GM12892 (cell line): ENCODE measurements around the gene KRTAP4-11.
"Not testable (repeated sequence)": the region's sequence is repeated elsewhere in the genome, so short reads cannot be mapped to it uniquely, and the experiment has no call there.

Source experiments
- DNase-seq: peaks from one replicate; pipeline ENCODE4 v3.0.0; 2011; ENCODE audit not compliant: insufficient read length
- FAIRE-seq: peaks from 2 replicates; lab custom pipeline; 2011; peaks lifted over from hg19 to GRCh38; lab: Jason Lieb, UNC
- POLR2A ChIP-seq: IDR thresholded peaks from 2 replicates; pipeline ENCODE4 v1.6.1; 2011; ENCODE audit warnings: low read depth, low read length, control low read depth
- POLR2AphosphoS5 ChIP-seq: IDR thresholded peaks from 2 replicates; pipeline ENCODE4 v1.6.1; 2011; ENCODE audit warnings: low read depth, low read length, control low read depth
- TAF1 ChIP-seq: IDR thresholded peaks from 2 replicates; pipeline ENCODE4 v1.6.1; 2011; ENCODE audit warnings: low read depth, mild to moderate bottlenecking, control low read depth, low read length, borderline replicate concordance

The KRTAP4-11 gene

GRCh38 chr17:41141361-41141760 is 23.2 kb upstream of the KRTAP4-11 start:
- no peak for TF ChIP-seq POLR2A
- TF ChIP-seq TAF1 = no peak
- no peak for TF ChIP-seq POLR2AphosphoS5
- FAIRE-seq (no peak), DNase-seq (no peak)

DNA sequence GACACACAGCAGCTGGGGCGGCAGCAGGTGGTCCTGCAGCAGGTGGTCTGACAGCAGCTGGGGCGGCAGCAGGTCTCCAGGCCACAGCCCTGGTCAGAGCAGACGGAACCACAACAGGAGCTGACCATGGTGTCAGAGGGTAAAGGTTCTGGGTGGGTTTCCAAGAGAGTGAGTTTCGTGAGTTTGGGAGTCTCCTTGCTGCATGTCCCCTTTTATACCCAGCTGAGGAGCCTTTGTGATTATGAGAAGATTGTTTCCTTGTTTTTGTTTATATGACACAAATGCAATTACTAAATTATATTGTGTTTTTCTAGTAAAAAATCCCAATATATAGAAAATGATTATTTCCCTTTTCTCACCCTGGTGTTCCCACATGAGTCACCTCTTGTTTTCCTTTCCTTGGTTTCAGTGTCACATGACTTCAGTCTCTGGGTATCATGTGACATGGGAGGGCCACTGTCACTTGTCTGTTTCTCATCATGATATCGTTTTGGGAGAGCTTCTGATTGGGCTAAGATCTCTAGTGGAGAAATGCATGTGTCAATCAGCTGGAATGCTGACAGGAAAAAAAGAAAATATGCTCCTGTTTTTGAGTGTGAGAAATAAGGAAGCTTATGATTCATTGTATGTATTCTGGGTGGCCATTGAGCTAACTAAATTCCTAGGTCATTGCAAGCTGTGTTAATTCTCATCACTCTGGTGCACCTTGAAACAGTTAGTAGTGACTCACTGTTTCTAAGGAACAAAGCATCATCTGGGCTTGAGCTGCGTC is 22.4 kb upstream of the KRTAP4-11 start, which contains the start of gene KRTAP4-6:
KRTAP4-6 (minus strand) TSS at position 185 of the 772 bp plus-strand sequence; CDS start at position 128, 57 bp downstream.
- TF ChIP-seq POLR2A = no peak
- TF ChIP-seq POLR2AphosphoS5 = no peak
- no peak for TF ChIP-seq TAF1
- no peak for FAIRE-seq
- no peak for DNase-seq

- DNase-seq, FAIRE-seq: not testable (repeated sequence)
These were observed 21.7 kb upstream of the KRTAP4-11 start for GRCh38 chr17:41139865-41140264.

DNA sequence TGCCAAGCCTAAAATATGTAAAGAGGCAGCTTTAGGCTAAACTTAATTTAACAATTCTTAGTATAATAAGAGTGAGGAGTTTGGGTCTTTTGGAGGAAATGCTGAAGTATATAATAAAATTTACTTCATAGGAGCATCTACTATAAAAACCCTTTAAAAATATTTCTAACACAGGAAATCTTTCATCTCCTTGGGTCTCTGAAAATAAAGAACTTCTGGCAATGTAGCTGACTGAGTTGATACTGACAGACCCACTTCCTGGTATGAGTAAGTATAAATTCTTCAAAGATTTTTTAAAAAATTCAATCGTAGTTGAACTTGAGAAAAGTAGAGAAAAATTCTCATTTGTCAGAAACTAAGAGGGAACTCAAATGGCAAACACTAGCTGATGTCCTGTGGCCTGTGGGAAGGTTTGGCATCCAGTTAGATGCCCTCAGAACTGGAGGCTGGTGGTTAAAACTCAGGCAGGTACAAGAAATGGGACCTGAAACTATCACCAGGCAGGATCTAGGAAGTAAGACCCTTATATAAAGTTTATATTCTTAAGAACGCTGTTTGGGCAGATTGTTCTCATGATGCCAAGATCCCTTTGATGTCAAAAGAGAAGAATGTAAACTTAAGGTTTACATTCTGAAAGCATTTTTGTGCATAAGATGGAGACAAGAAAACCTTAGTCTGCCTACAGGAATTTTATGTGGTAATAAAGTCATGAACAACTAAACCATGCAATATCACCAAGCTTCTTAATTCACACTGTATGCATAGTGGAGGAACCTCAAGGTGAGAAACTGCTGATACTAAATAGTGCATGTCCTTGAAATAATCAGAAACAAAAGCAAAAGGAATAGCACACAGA is 15.9 kb upstream of the KRTAP4-11 start:
- DNase-seq = no peak

GRCh38 chr17:41131979-41132378 is 13.8 kb upstream of the KRTAP4-11 start:
- no peak for DNase-seq
- FAIRE-seq = no peak

More for the DNA sequence above, 15.9 kb upstream of the KRTAP4-11 start:
- FAIRE-seq = no peak
- no peak for TF ChIP-seq POLR2A
- TF ChIP-seq TAF1 = no peak
- no peak for TF ChIP-seq POLR2AphosphoS5

DNA sequence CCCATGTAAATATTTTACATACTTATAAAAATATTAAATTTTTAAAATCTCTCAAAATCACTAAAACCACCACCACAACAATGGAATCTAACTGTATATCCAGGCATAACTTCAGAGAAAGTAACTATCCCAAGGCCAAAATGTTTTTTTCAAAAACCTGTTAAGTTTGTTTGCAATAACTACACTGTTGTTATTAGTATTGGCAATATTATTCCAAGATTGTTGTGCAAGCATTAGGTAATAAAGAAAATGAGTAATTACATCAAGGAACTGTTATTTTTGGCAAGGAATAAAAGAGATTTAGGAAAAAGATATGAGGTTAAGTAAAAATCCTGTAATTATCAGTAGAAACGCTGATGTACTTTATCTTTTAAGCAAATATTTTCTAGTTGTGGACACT is 9.2 kb upstream of the KRTAP4-11 start:
- TF ChIP-seq POLR2A (no peak), POLR2AphosphoS5 (no peak), TAF1 (no peak)
- FAIRE-seq (no peak), DNase-seq (no peak)

More at GRCh38 chr17:41131979-41132378, 13.8 kb upstream of the KRTAP4-11 start:
- TF ChIP-seq TAF1 (no peak), POLR2A (no peak)

DNA sequence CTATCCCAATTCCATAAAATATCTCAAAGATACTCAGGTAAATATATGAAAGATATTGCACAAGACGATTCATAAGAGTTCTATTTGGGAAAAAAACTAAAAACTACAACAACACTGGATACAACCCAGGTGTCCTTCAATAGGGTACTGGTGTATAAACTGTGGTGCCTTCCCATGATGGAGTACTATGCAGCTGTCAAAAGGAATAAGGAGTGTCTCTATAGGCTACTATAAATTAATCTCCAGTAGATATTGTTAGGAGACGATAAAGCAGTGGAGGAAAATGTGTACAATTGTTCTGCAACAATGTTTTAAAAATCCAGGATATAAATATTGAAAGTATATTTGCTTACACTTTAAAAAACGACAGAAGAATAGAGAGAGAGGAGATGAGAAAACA is 8.2 kb upstream of the KRTAP4-11 start:
- no peak for TF ChIP-seq POLR2A
- TF ChIP-seq POLR2AphosphoS5 = no peak
- no peak for TF ChIP-seq TAF1

DNA sequence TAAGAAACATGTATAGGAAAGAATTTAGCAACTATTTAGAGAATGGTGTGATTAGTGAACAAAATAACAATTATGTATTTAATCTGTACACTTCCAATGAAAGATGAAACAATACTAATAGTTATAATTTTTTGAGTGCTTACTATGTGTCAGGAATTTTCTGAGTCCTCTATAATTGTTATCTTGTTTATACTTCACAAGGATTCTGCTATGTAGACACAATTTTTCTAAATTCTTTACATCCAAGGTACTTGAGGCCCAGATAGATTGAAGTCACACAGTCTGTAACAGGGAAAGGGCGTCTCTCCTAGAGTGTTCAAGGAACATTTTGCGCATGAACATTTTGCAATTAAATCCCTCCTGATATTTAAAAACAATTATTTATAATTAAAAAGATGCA is 6.9 kb upstream of the KRTAP4-11 start:
- TF ChIP-seq POLR2AphosphoS5 (no peak), POLR2A (no peak), TAF1 (no peak)
- FAIRE-seq = no peak
- DNase-seq = no peak

More for the DNA sequence above, 8.2 kb upstream of the KRTAP4-11 start:
- no peak for FAIRE-seq
- DNase-seq = no peak

DNA sequence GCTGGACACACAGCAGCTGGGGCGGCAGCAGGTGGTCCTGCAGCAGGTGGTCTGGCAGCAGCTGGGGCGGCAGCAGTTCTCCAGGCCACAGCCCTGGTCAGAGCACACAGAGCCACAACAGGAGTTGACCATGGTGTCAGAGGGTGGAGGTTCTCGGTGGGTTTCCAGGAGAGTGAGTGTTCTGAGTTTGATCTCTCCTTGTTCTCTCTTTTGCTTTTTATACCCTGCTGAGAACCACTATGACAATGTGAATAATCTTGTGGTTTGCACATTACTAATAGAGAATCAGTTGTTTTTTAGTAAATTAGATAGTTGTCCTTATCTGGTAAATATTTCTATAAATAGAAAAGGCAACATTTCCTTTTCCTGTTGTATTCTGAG is 5.8 kb upstream of the KRTAP4-11 start, which contains the start of gene KRTAP4-12:
KRTAP4-12 (minus strand) TSS at position 192 of the 381 bp plus-strand sequence; CDS start at position 132, 60 bp downstream.
- not testable (repeated sequence) for DNase-seq

DNA sequence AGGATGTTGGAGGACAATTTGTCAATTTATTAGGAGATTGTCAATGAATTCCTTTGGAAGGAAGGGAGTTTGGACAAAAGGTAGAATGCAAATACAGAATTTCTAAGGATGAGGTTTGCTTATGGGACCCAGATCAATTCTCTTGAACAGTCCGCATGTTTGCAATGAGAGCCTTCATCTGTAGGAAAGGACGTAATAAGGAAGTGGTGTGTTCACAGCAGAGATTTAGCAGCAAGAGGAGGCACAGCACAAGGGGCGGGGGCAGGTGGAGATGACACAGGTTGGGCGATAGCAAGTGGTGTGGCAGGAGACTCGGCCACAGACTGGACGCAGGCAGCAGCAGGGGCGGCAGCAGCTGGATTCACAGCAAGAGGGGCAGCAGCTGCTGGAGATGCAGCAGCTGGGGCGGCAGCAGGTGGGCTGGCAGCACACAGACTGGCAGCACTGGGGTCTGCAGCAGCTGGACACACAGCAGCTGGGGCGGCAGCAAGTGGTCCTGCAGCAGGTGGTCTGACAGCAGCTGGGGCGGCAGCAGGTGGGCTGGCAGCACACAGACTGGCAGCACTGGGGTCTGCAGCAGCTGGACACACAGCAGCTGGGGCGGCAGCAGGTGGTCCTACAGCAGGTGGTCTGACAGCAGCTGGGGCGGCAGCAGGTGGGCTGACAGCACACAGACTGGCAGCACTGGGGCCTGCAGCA is 5.3 kb upstream of the KRTAP4-11 start:
- DNase-seq, FAIRE-seq: not testable (repeated sequence)

More for the DNA sequence above, 5.8 kb upstream of the KRTAP4-11 start, which contains the start of gene KRTAP4-12:
- FAIRE-seq = not testable (repeated sequence)

- no peak for FAIRE-seq
- no peak for DNase-seq
- TF ChIP-seq POLR2A (no peak), TAF1 (no peak), POLR2AphosphoS5 (no peak)
These were observed 3.6 kb upstream of the KRTAP4-11 start for GRCh38 chr17:41121742-41122141.

DNA sequence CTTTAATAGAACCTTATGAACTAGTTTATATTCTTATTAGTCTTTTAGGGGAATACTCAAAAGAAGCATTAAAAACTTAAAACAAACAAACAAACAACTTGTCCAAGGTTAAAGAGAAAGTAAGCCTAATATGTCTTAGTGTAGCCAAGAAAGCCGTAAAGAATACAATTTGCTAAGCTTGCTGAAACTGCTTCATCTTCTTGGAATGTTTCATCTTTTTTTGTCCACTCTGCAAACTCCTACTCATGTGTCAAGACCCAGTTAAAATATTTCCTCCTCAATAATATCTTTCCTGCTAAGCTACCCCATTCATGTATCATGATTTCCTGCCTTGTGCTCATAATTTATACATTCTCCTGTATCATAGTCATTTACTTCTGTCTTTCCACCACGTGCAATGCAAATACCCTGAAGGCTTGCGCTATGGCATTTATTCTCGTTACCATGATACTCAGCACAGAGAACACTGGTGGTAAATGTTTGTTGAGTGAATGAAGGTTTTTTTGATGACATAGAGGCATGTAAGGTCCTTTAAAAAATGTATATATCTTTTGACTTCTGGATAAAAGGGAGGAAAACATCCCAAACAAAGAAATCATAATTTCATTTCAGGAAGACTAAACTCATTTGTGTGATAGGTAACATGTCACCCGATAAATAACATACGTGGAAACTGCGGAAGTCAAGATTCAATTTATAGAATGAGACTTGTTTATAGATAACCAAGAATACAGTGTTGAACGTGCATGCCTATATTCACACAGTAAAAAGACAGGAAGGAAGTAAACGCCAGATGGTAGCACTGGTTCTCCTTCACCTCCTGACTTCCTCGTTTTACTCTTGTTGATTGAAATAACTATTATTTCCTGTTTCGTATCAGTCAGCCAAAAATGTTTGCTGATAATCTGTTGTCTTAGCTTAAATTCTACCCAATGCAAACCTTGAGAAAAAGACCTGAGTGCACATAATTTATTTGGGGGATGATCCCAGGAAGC is 1.8 kb upstream of the KRTAP4-11 start:
- FAIRE-seq, DNase-seq: not testable (repeated sequence)
